Osteoblast (primary cell): ENCODE measurements around the gene ENO4. TPM values are rescaled to one million over a fixed set of nuclear protein-coding genes. Genes with fewer than 3 reads are reported as not detected.

Experiments
- DNase-seq: peaks from one replicate; pipeline ENCODE4 v3.0.0; 2011; ENCODE audit warnings: low spot score, mixed read lengths; ENCODE audit not compliant: insufficient read length; ENCODE audit errors: missing footprints
- H2AFZ ChIP-seq: 2 replicates; pipeline ENCODE4 v1.6.0; 2011; ENCODE audit warnings: mild to moderate bottlenecking, low read length
- H3K27ac ChIP-seq: 2 replicates; pipeline ENCODE4 v1.5.1; 2011; ENCODE audit warnings: mild to moderate bottlenecking, low read depth, low read length, moderate library complexity
- H3K27me3 ChIP-seq: 2 replicates; pipeline ENCODE4 v1.6.0; 2012; ENCODE audit warnings: mild to moderate bottlenecking, control low read depth, inconsistent platforms, low read length, moderate library complexity; ENCODE audit not compliant: insufficient read depth
- H3K36me3 ChIP-seq: 2 replicates; pipeline ENCODE4 v1.5.1; 2011; ENCODE audit warnings: mild to moderate bottlenecking, low read length, control low read depth, moderate library complexity; ENCODE audit not compliant: insufficient read depth
- H3K4me1 ChIP-seq: 2 replicates; pipeline ENCODE4 v1.5.1; 2011; ENCODE audit warnings: mild to moderate bottlenecking, low read length, control low read depth, moderate library complexity; ENCODE audit not compliant: insufficient read depth
- H3K4me2 ChIP-seq: 2 replicates; pipeline ENCODE4 v1.6.0; 2011; ENCODE audit warnings: mild to moderate bottlenecking, low read length; ENCODE audit not compliant: insufficient read depth
- H3K4me3 ChIP-seq: fragments of 200-600 bp; sonication (generic); 3 replicates; pipeline ENCODE4 v1.5.1; 2012; ENCODE audit warnings: mild to moderate bottlenecking, low read length, inconsistent platforms; ENCODE audit not compliant: insufficient read depth
- H3K79me2 ChIP-seq: 2 replicates; pipeline ENCODE4 v1.6.0; 2012; ENCODE audit warnings: mild to moderate bottlenecking, low read length, control low read depth, inconsistent platforms; ENCODE audit not compliant: insufficient read depth
- H3K9me3 ChIP-seq: 2 replicates; pipeline ENCODE4 v1.5.1; 2011; ENCODE audit warnings: low read depth, low read length, control low read depth
- H4K20me1 ChIP-seq: 2 replicates; pipeline ENCODE4 v1.6.0; 2012; ENCODE audit warnings: mild to moderate bottlenecking, low read length, control low read depth; ENCODE audit not compliant: insufficient read depth
- CTCF ChIP-seq: IDR thresholded peaks from 2 replicates; pipeline ENCODE4 v1.5.1; 2011; ENCODE audit warnings: mild to moderate bottlenecking, low read depth, low read length, moderate library complexity; ENCODE audit errors: extremely low read depth
- total RNA-seq: library from RNA; depleted of rRNA; stranded (reverse); fragments of >200 nt; gene quantifications from 2 replicates; pipeline ENCODE4 v1.2.3, GENCODE V29; 2012

The ENO4 gene
- total RNA-seq, 1 donor = 0.36 TPM

- H3K4me3 ChIP-seq = peak overlapping the region; percentile 20
- H3K36me3 ChIP-seq = no peaks in the 10 kb centered on the region
- peak overlapping the region; percentile 68 for H3K4me2 ChIP-seq
- no peaks in the 10 kb centered on the region for H3K79me2 ChIP-seq
- no peaks in the 10 kb centered on the region for H4K20me1 ChIP-seq
- no peak for DNase-seq
- no peaks in the 10 kb centered on the region for H3K9me3 ChIP-seq
- peak overlapping the region; percentile 22 for H2AFZ ChIP-seq
- H3K27me3 ChIP-seq = peaks cover 22% of the 10 kb centered on the region
- no peak overlapping the region for H3K27ac ChIP-seq
- H3K4me1 ChIP-seq = peaks cover 4% of the 10 kb centered on the region
- no peak for TF ChIP-seq CTCF
Observed at GRCh38 chr10:116810120-116810500, 39.2 kb upstream of the ENO4 start.

GRCh38 chr10:116810895-116811294 is 38.4 kb upstream of the ENO4 start:
- no peaks in the 10 kb centered on the region for H3K79me2 ChIP-seq
- H3K9me3 ChIP-seq = no peaks in the 10 kb centered on the region
- H3K4me1 ChIP-seq = peaks cover 7% of the 10 kb centered on the region
- H3K4me3 ChIP-seq = no peak overlapping the region
- no peaks in the 10 kb centered on the region for H4K20me1 ChIP-seq
- no peak overlapping the region for H3K27ac ChIP-seq
- DNase-seq = no peak
- no peak for TF ChIP-seq CTCF
- H3K4me2 ChIP-seq = no peak overlapping the region
- H3K27me3 ChIP-seq = peaks cover 19% of the 10 kb centered on the region
- no peaks in the 10 kb centered on the region for H3K36me3 ChIP-seq
- no peak overlapping the region for H2AFZ ChIP-seq

GRCh38 chr10:116811691-116812090 is 37.6 kb upstream of the ENO4 start:
- Histone ChIP-seq H3K27me3 (peaks cover 18% of the 10 kb centered on the region), H3K79me2 (no peaks in the 10 kb centered on the region), H3K36me3 (no peaks in the 10 kb centered on the region), H3K9me3 (no peaks in the 10 kb centered on the region), H4K20me1 (no peaks in the 10 kb centered on the region), H3K4me1 (peaks cover 13% of the 10 kb centered on the region), H3K4me2 (no peak overlapping the region), H3K4me3 (no peak overlapping the region), H2AFZ (no peak overlapping the region), H3K27ac (no peak overlapping the region)
- no peak for DNase-seq
- TF ChIP-seq CTCF = no peak

GRCh38 chr10:116815641-116816415 is 33.5 kb upstream of the ENO4 start:
- DNase-seq = peak; percentile 92
- H3K4me2 ChIP-seq = peak overlapping the region; percentile 30

More at GRCh38 chr10:116815641-116816415, 33.5 kb upstream of the ENO4 start:
- no peaks in the 10 kb centered on the region for H3K9me3 ChIP-seq
- no peaks in the 10 kb centered on the region for H4K20me1 ChIP-seq
- no peaks in the 10 kb centered on the region for H3K79me2 ChIP-seq
- no peaks in the 10 kb centered on the region for H3K36me3 ChIP-seq
- no peak for TF ChIP-seq CTCF
- no peak overlapping the region for H3K27ac ChIP-seq
- H2AFZ ChIP-seq = peak overlapping the region; percentile 16
- peaks cover 9% of the 10 kb centered on the region for H3K4me1 ChIP-seq
- H3K27me3 ChIP-seq = peaks cover 22% of the 10 kb centered on the region
- H3K4me3 ChIP-seq = no peak overlapping the region
